H1 (cell line): ENCODE results near the gene ZNF382. TPM values are rescaled to one million over a fixed set of nuclear protein-coding genes. Genes with fewer than 3 reads are reported as not detected.

Experiments
- CTCF ChIA-PET: fragments of 300-600 bp; sonication (Branson Sonifier 250); formaldehyde crosslinking; loops from one replicate; lab custom pipeline; 2021; ENCODE audit not compliant: partially characterized antibody; lab: Charles Lee
- POLR2A ChIA-PET: fragments of 300-600 bp; sonication (Branson Sonifier 250); formaldehyde crosslinking; loops from one replicate; lab custom pipeline; 2021; ENCODE audit warnings: inconsistent platforms; ENCODE audit not compliant: partially characterized antibody; lab: Charles Lee
- DNase-seq, 2 experiments: peaks; one replicate each; pipeline versions ENCODE4 v3.0.0 to v3.0.0-alpha.2; 2010 to 2022; ENCODE audit warnings: low spot score in 2 of 2, low read depth in 1 of 2, mixed read lengths in 1 of 2
- FAIRE-seq: peaks from 2 replicates; lab custom pipeline; 2011; peaks lifted over from hg19 to GRCh38; lab: Jason Lieb, UNC
- H2AFZ ChIP-seq: 2 replicates; pipeline ENCODE4 v1.8.1; 2012; ENCODE audit warnings: low read length, inconsistent platforms
- H2AK5ac ChIP-seq: 2 replicates; pipeline ENCODE4 v1.6.1; 2013; ENCODE audit warnings: low read depth, low read length
- H2BK120ac ChIP-seq: replicated peaks from 2 replicates; pipeline ENCODE3; 2013; ENCODE audit warnings: low read depth, low read length, inconsistent platforms
- H2BK12ac ChIP-seq: 2 replicates; pipeline ENCODE4 v1.6.1; 2013; ENCODE audit warnings: low read depth, low read length
- H2BK15ac ChIP-seq: 2 replicates; pipeline ENCODE4 v1.6.1; 2013; ENCODE audit warnings: low read length
- H2BK20ac ChIP-seq: 2 replicates; pipeline ENCODE4 v1.6.1; 2013; ENCODE audit warnings: low read length
- H2BK5ac ChIP-seq: 2 replicates; pipeline ENCODE4 v1.6.1; 2013; ENCODE audit warnings: low read depth, low read length
- H3K14ac ChIP-seq: 2 replicates; pipeline ENCODE4 v1.6.1; 2013; ENCODE audit warnings: inconsistent platforms; ENCODE audit not compliant: insufficient read length
- H3K18ac ChIP-seq: 2 replicates; pipeline ENCODE4 v1.6.1; 2013; ENCODE audit warnings: low read length; ENCODE audit errors: extremely low read depth
- H3K23ac ChIP-seq: 2 replicates; pipeline ENCODE4 v1.6.1; 2013; ENCODE audit warnings: inconsistent platforms; ENCODE audit not compliant: insufficient read length
- H3K23me2 ChIP-seq: 2 replicates; pipeline ENCODE4 v1.6.1; 2013; ENCODE audit warnings: low read depth, low read length
- H3K27ac ChIP-seq: 2 replicates; pipeline ENCODE4 v1.6.1; 2011; ENCODE audit warnings: low read depth, low read length, inconsistent platforms
- H3K27me3 ChIP-seq, 4 experiments: replicated peaks in 1 of 4; 1 replicate in 1 of 4; 2 replicates in 3 of 4; pipeline versions ENCODE4 v1.6.1 to v1.8.1; 2011 to 2013; ENCODE audit warnings: low read length in 3 of 4, mild to moderate bottlenecking in 3 of 4, inconsistent platforms in 2 of 4, mixed read lengths in 2 of 4, moderate library complexity in 1 of 4; ENCODE audit not compliant: control insufficient read depth in 3 of 4, insufficient read depth in 3 of 4; ENCODE audit errors: extremely low read depth in 1 of 4
- H3K36me3 ChIP-seq, 4 experiments: 2 replicates each; pipeline versions ENCODE4 v1.6.1 to v1.8.1; 2011 to 2013; ENCODE audit warnings: mild to moderate bottlenecking in 4 of 4, low read length in 3 of 4, moderate library complexity in 2 of 4, control low read depth in 1 of 4, inconsistent platforms in 1 of 4; ENCODE audit not compliant: insufficient read depth in 4 of 4, control insufficient read depth in 2 of 4
- H3K4ac ChIP-seq: replicated peaks from 2 replicates; pipeline ENCODE3; 2013; ENCODE audit warnings: low read length, low read depth, mixed read lengths, inconsistent platforms; ENCODE audit not compliant: insufficient read length
- H3K4me1 ChIP-seq, 4 experiments: replicated peaks in 1 of 4; 1 replicate in 1 of 4; 2 replicates in 3 of 4; pipeline versions ENCODE4 v1.6.1 to v1.8.1; 2011 to 2013; ENCODE audit warnings: low read length in 3 of 4, inconsistent platforms in 2 of 4, mixed read lengths in 1 of 4; ENCODE audit not compliant: insufficient read depth in 4 of 4, control insufficient read depth in 3 of 4
- H3K4me2 ChIP-seq, 2 experiments: 2 replicates each; pipeline versions ENCODE4 v1.6.1 to v1.8.1; 2011 to 2013; ENCODE audit warnings: low read depth in 2 of 2, low read length in 2 of 2, control low read depth in 1 of 2, inconsistent platforms in 1 of 2, mild to moderate bottlenecking in 1 of 2; ENCODE audit not compliant: insufficient read depth in 1 of 2
- H3K4me3 ChIP-seq, 4 experiments: fragments of 200-600, 300-600 bp in 1 of 4; sonication (generic), shearing (Covaris generic), sonication (Bioruptor Twin) in 1 of 4; 2 replicates each; pipeline versions ENCODE4 v1.5.1 to v1.8.1; 2011 to 2016; ENCODE audit warnings: low read length in 4 of 4, low read depth in 3 of 4, control low read depth in 2 of 4, inconsistent platforms in 2 of 4, mild to moderate bottlenecking in 2 of 4, mixed read lengths in 1 of 4, moderate library complexity in 1 of 4; ENCODE audit not compliant: insufficient read depth in 2 of 4; ENCODE audit errors: extremely low read depth in 1 of 4
- H3K56ac ChIP-seq: replicated peaks from 2 replicates; pipeline ENCODE3; 2013; ENCODE audit warnings: low read depth, mild to moderate bottlenecking, mixed read lengths, low read length, inconsistent platforms; ENCODE audit not compliant: insufficient read length
- H3K79me1 ChIP-seq: 2 replicates; pipeline ENCODE4 v1.6.1; 2013; ENCODE audit warnings: low read depth, low read length, control low read depth
- H3K79me2 ChIP-seq, 2 experiments: 2 replicates each; pipeline versions ENCODE4 v1.6.1 to v1.8.1; 2012 to 2013; ENCODE audit warnings: low read length in 2 of 2, mild to moderate bottlenecking in 2 of 2, inconsistent platforms in 1 of 2; ENCODE audit not compliant: insufficient read depth in 2 of 2, control insufficient read depth in 1 of 2
- H3K9ac ChIP-seq, 4 experiments: replicated peaks in 1 of 4; 1 replicate in 1 of 4; 2 replicates in 3 of 4; pipeline versions ENCODE4 v1.6.1 to v1.8.1; 2011 to 2013; ENCODE audit warnings: low read depth in 3 of 4, low read length in 3 of 4, control low read depth in 2 of 4, mild to moderate bottlenecking in 2 of 4, moderate library complexity in 2 of 4, inconsistent platforms in 1 of 4; ENCODE audit errors: extremely low read depth in 1 of 4
- H3K9me3 ChIP-seq, 2 experiments: 2 replicates each; pipeline versions ENCODE4 v1.6.1 to v1.8.1; 2012 to 2013; ENCODE audit warnings: mild to moderate bottlenecking in 2 of 2, moderate library complexity in 2 of 2, control low read depth in 1 of 2, inconsistent platforms in 1 of 2, low read depth in 1 of 2, low read length in 1 of 2, mixed read lengths in 1 of 2; ENCODE audit not compliant: insufficient read depth in 2 of 2
- H4K20me1 ChIP-seq, 2 experiments: replicated peaks in 1 of 2; 2 replicates each; pipeline versions ENCODE3 to v1.8.1; 2011 to 2013; ENCODE audit warnings: inconsistent platforms in 2 of 2, low read length in 2 of 2, mild to moderate bottlenecking in 1 of 2; ENCODE audit not compliant: insufficient read depth in 2 of 2, control insufficient read depth in 1 of 2
- H4K5ac ChIP-seq: 2 replicates; pipeline ENCODE4 v1.6.1; 2013; ENCODE audit warnings: low read length, low read depth, mixed read lengths, inconsistent platforms; ENCODE audit not compliant: insufficient read length
- H4K8ac ChIP-seq: 2 replicates; pipeline ENCODE4 v1.8.0; 2013; ENCODE audit warnings: mild to moderate bottlenecking, moderate library complexity, low read length, inconsistent platforms; ENCODE audit not compliant: insufficient read depth; ENCODE audit errors: extremely low read depth
- H4K91ac ChIP-seq: replicated peaks from 2 replicates; pipeline ENCODE3; 2013; ENCODE audit warnings: low read length, mixed read lengths, inconsistent platforms; ENCODE audit not compliant: insufficient read length
- BRCA1 ChIP-seq: IDR thresholded peaks from 2 replicates; pipeline ENCODE4 v1.6.1; 2012; ENCODE audit warnings: low read depth, low read length, improper control_type of control experiment
- CREB1 ChIP-seq: IDR thresholded peaks from 2 replicates; pipeline ENCODE4 v1.6.1; 2012; ENCODE audit warnings: inconsistent platforms
- KDM4A ChIP-seq: IDR thresholded peaks from one replicate; pipeline ENCODE4 v1.7.1; 2012; ENCODE audit warnings: low read depth, mild to moderate bottlenecking, moderate library complexity, low read length, inconsistent platforms; ENCODE audit not compliant: severe bottlenecking
- PHF8 ChIP-seq: fragments of 200-600 bp; sonication (generic); conservative IDR thresholded peaks from 2 replicates; pipeline ENCODE4 v1.7.1; 2012; ENCODE audit warnings: low read depth, mild to moderate bottlenecking, inconsistent platforms, low read length, moderate library complexity
- POU5F1 ChIP-seq: IDR thresholded peaks from 2 replicates; pipeline ENCODE4 v1.6.1; 2011; ENCODE audit warnings: low read depth, mild to moderate bottlenecking, low read length, moderate library complexity
- RBBP5 ChIP-seq: IDR thresholded peaks from 2 replicates; pipeline ENCODE4 v1.7.1; 2012; ENCODE audit warnings: low read depth, mild to moderate bottlenecking, inconsistent platforms, low read length, moderate library complexity, borderline replicate concordance
- RNF2 ChIP-seq: fragments of 200-900, 300-1000 bp; sonication (generic); IDR thresholded peaks from 2 replicates; pipeline ENCODE4 v1.7.1; 2016; ENCODE audit warnings: borderline replicate concordance, low read depth, mild to moderate bottlenecking, antibody characterized with exemption, low read length; ENCODE audit not compliant: poor library complexity, severe bottlenecking; ENCODE audit errors: missing control alignments
- SIN3A ChIP-seq, 2 experiments: IDR thresholded peaks in 1 of 2; conservative IDR thresholded peaks in 1 of 2; 2 replicates each; pipeline ENCODE4 v1.6.1; 2011 to 2012; ENCODE audit warnings: low read length in 2 of 2, improper control_type of control experiment in 1 of 2, low read depth in 1 of 2, mild to moderate bottlenecking in 1 of 2
- SIX5 ChIP-seq: IDR thresholded peaks from 2 replicates; pipeline ENCODE4 v1.6.1; 2011; ENCODE audit warnings: mild to moderate bottlenecking, low read depth, low read length
- SP1 ChIP-seq: IDR thresholded peaks from 2 replicates; pipeline ENCODE4 v1.6.1; 2011; ENCODE audit warnings: low read depth, low read length
- TAF1 ChIP-seq: IDR thresholded peaks from 2 replicates; pipeline ENCODE4 v1.6.1; 2011; ENCODE audit warnings: mild to moderate bottlenecking, low read depth, low read length
- TCF12 ChIP-seq: IDR thresholded peaks from 2 replicates; pipeline ENCODE4 v1.6.1; 2011; ENCODE audit warnings: low read depth, mild to moderate bottlenecking, low read length
- WGBS, 2 experiments: shearing (Covaris generic) in 1 of 2; methylation state at CpG; one replicate each; pipeline versions ENCODE4 v1.1.6 to v1.1.7; 2013 to 2015; ENCODE audit warnings: low lambda C conversion rate in 2 of 2, mixed read lengths in 2 of 2, inconsistent platforms in 1 of 2, low coverage in 1 of 2, missing lambda C conversion rate in 1 of 2; ENCODE audit not compliant: insufficient replicate concordance in 2 of 2, insufficient coverage in 1 of 2, insufficient read length in 1 of 2; ENCODE audit errors: extremely low coverage in 1 of 2, missing lambda C conversion rate in 1 of 2; 5-methylcytosine and 5-hydroxymethylcytosine counted together
- polyA plus RNA-seq, 7 experiments: library from polyadenylated mRNA; depleted of rRNA in 3 of 7; stranded (reverse) in 5 of 7; unstranded in 2 of 7; fragments of >200 nt in 5 of 7; fragments of 200-250 nt in 2 of 7; gene quantifications; 1 replicate in 5 of 7; 2 replicates in 1 of 7; 4 replicates in 1 of 7; pipeline versions ENCODE4 v1.2.1 to v1.2.3, GENCODE V29; 2011 to 2013; ENCODE audit warnings: missing spikeins in 2 of 7, mixed read lengths in 2 of 7
- total RNA-seq: library from RNA; stranded (reverse); fragmentation: NEBNext Ultra II Directional; extraction: Animal tissue kit (Norgen Biotek cat#: 25700); gene quantifications from 2 replicates; pipeline ENCODE4 v1.2.1, GENCODE V29; 2021
- TF ChIP-seq, protein P1 (sequence below): IDR thresholded peaks from 2 replicates; pipeline ENCODE4 v1.6.1; 2011; ENCODE audit warnings: low read length, improper control_type of control experiment

Gene ZNF382
- total and polyA plus RNA-seq, 2 of the 8 experiments (the other 6 are each of a cell fraction or from before 2014, with no cell fraction given) = 1.9 to 6.3 TPM

GRCh38 chr19:36574741-36575140 lies 30.4 kb upstream of the ZNF382 start:
- Histone ChIP-seq H2AFZ (no peak overlapping the region), H2BK20ac (no peak overlapping the region), H3K18ac (no peak overlapping the region), H4K5ac (no peak overlapping the region), H3K23ac (no peak overlapping the region), H3K4ac (no peak overlapping the region), H3K4me1 (peaks cover 0 to 4% (median 0%) of the 10 kb centered on the region in 4 experiments; a peak in 2 of 7 replicates), H3K27ac (no peak overlapping the region), H3K79me2 (peaks cover 0 to 50% of the 10 kb centered on the region in 2 experiments; a peak in 2 of 4 replicates), H2BK5ac (no peak overlapping the region), H3K9ac (no peak overlapping the region), H3K9me3 (no peaks in the 10 kb centered on the region), H3K4me2 (peak overlapping the region; percentile 85 to 95), H4K8ac (no peak overlapping the region), H3K23me2 (peaks cover 8% of the 10 kb centered on the region), H3K56ac (no peak overlapping the region), H2BK12ac (no peak overlapping the region), H3K14ac (no peak overlapping the region), H3K4me3 (peak overlapping the region in 2 of 4 experiments; percentile 93 to 100; a peak in 4 of 8 replicates), H3K27me3 (no peaks in the 10 kb centered on the region), H2BK120ac (no peak overlapping the region), H4K91ac (no peak overlapping the region), H3K36me3 (peaks cover 2 to 22% (median 4%) of the 10 kb centered on the region in 4 experiments; a peak in 6 of 8 replicates), H2AK5ac (no peak overlapping the region), H3K79me1 (peaks cover 3% of the 10 kb centered on the region), H4K20me1 (peaks cover 0 to 4% of the 10 kb centered on the region in 2 experiments), H2BK15ac (no peak overlapping the region)
- ChIA-PET POLR2A (interaction anchor here (3.4 kb wide), 1 partner anchor 46 kb away, joined by 31 read pairs; the partner anchor contains the start of gene ZNF260), CTCF (no interaction called here)
- DNase-seq = no peak
- no peak for FAIRE-seq
- WGBS, 2 experiments = 90% methylated on average over 2 of the region's 2 CpGs; no CpG with 5 or more reads in 1 of the 2 experiments
- no peak for TF ChIP-seq KDM4A
- TF ChIP-seq TCF12 = no peak
- TF ChIP-seq SIX5 = no peak
- TF ChIP-seq, protein P1, sequence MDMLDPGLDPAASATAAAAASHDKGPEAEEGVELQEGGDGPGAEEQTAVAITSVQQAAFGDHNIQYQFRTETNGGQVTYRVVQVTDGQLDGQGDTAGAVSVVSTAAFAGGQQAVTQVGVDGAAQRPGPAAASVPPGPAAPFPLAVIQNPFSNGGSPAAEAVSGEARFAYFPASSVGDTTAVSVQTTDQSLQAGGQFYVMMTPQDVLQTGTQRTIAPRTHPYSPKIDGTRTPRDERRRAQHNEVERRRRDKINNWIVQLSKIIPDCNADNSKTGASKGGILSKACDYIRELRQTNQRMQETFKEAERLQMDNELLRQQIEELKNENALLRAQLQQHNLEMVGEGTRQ = no peak
- TF ChIP-seq TAF1 = no peak
- no peak for TF ChIP-seq SIN3A (conservative IDR thresholded peaks at IDR 0.05 in 1 of 2, IDR thresholded peaks at IDR 0.05 in 1 of 2; ENCODE audit: low read depth in 1 of 2, low read length in 2 of 2)
- no peak for TF ChIP-seq RNF2
- TF ChIP-seq SP1 = no peak
- no peak for TF ChIP-seq BRCA1
- no peak for TF ChIP-seq POU5F1
- TF ChIP-seq RBBP5 = no peak
- TF ChIP-seq CREB1 = no peak
- no peak for TF ChIP-seq PHF8
